Gastrocnemius medialis (tissue), 4 donors: ENCODE results near the gene DENND4C. TPM values are rescaled to one million over a fixed set of nuclear protein-coding genes. Genes with fewer than 3 reads are reported as not detected.

Experiments
- ATAC-seq, 2 donors: fragments of 150-250 bp; one replicate each; pipeline ENCODE4 v1.9.1; 2016
- DNase-seq, 2 donors: peaks; one replicate each; pipeline ENCODE4 v3.0.0-alpha.2; 2019
- H3K27ac ChIP-seq, 4 donors: fragments of 200-600 bp; sonication (generic); 1 replicate in 1 of 4; 2 replicates in 3 of 4; pipeline ENCODE4 v1.5.1; 2016 to 2018; ENCODE audit warnings: mild to moderate bottlenecking in 2 of 4, moderate library complexity in 1 of 4
- H3K27me3 ChIP-seq, 3 donors: fragments of 200-600 bp; sonication (generic) in 2 of 3; 1 replicate in 1 of 3; 2 replicates in 2 of 3; pipeline versions ENCODE4 v1.5.1 to v1.6.0; 2016 to 2019; ENCODE audit warnings: mild to moderate bottlenecking in 1 of 3, moderate library complexity in 1 of 3
- H3K36me3 ChIP-seq, 2 donors: fragments of 200-600 bp; sonication (generic) in 1 of 2; one replicate each; pipeline ENCODE4 v1.5.1; 2017 to 2018
- H3K4me1 ChIP-seq, 2 donors: fragments of 200-600 bp; sonication (generic) in 1 of 2; one replicate each; pipeline ENCODE4 v1.5.1; 2016 to 2017; ENCODE audit warnings: mild to moderate bottlenecking in 2 of 2
- H3K4me3 ChIP-seq, 4 donors: fragments of 200-600 bp; sonication (generic) in 3 of 4; 1 replicate in 1 of 4; 2 replicates in 3 of 4; pipeline ENCODE4 v1.5.1; 2016 to 2019; ENCODE audit warnings: mild to moderate bottlenecking in 2 of 4
- H3K9me3 ChIP-seq, 3 donors: fragments of 200-600 bp; sonication (generic) in 2 of 3; 1 replicate in 1 of 3; 2 replicates in 2 of 3; pipeline ENCODE4 v1.5.1; 2016 to 2019
- POLR2A ChIP-seq, 2 donors: fragments of 450-650 bp; IDR thresholded peaks; one replicate each; pipeline ENCODE4 v1.6.1; 2017; ENCODE audit warnings: antibody characterized with exemption in 2 of 2, mild to moderate bottlenecking in 2 of 2, moderate library complexity in 2 of 2
- in situ Hi-C, 4 donors: fragments of 200-750 bp; cut with MboI; loops; one replicate each; pipeline versions ENCODE4 v1.15.0 to v1.8.0; 2017; ENCODE audit warnings: low sequenced_read_pairs in 4 of 4
- intact Hi-C: fragments of 100-400 bp; cut with DNase I; formaldehyde crosslinking; loops from one replicate; pipeline ENCODE4 v1.15.1; 2023; ENCODE audit warnings: low total_unique reads
- total RNA-seq, 4 donors: library from RNA; depleted of rRNA; stranded (reverse); fragments of >200 nt; gene quantifications; one replicate each; pipeline versions ENCODE4 v1.1.0 to v1.2.3, GENCODE V29; 2016
- TF ChIP-seq, protein P1 (sequence below), 5 experiments: fragments of 450-650 bp in 3 of 5; fragments of 200-600 bp in 2 of 5; sonication (generic) in 2 of 5; IDR thresholded peaks in 4 of 5; conservative IDR thresholded peaks in 1 of 5; 1 replicate in 4 of 5; 2 replicates in 1 of 5; pipeline ENCODE4 v1.5.1; 2016 to 2019; ENCODE audit warnings: antibody characterized with exemption in 5 of 5, mild to moderate bottlenecking in 3 of 5, moderate library complexity in 3 of 5

The DENND4C gene
- total RNA-seq, 4 donors from 2014 or later, result 19.2 to 34.0 (median 21.3) TPM

- Histone ChIP-seq H3K27ac (no peak overlapping the region), H3K36me3 (no peaks in the 10 kb centered on the region), H3K27me3 (no peaks in the 10 kb centered on the region), H3K9me3 (no peaks in the 10 kb centered on the region), H3K4me1 (no peaks in the 10 kb centered on the region), H3K4me3 (no peak overlapping the region)
- TF ChIP-seq, protein P1, sequence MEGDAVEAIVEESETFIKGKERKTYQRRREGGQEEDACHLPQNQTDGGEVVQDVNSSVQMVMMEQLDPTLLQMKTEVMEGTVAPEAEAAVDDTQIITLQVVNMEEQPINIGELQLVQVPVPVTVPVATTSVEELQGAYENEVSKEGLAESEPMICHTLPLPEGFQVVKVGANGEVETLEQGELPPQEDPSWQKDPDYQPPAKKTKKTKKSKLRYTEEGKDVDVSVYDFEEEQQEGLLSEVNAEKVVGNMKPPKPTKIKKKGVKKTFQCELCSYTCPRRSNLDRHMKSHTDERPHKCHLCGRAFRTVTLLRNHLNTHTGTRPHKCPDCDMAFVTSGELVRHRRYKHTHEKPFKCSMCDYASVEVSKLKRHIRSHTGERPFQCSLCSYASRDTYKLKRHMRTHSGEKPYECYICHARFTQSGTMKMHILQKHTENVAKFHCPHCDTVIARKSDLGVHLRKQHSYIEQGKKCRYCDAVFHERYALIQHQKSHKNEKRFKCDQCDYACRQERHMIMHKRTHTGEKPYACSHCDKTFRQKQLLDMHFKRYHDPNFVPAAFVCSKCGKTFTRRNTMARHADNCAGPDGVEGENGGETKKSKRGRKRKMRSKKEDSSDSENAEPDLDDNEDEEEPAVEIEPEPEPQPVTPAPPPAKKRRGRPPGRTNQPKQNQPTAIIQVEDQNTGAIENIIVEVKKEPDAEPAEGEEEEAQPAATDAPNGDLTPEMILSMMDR (IDR thresholded peaks at IDR 0.05 in 4 of 5, conservative IDR thresholded peaks at IDR 0.05 in 1 of 5), result no peak
- in situ Hi-C loops, result loop anchor here in 1 of 4 donors (25.0 kb wide), 1 partner anchor 104 kb away; no protein-coding TSS in a partner anchor
- ATAC-seq (no peak), DNase-seq (no peak)
- intact Hi-C loops, result no loop called here
Observed at GRCh38 chr9:19416143-19416542, 185.7 kb downstream of the DENND4C start.

- ATAC-seq, result no peak
- intact Hi-C loops, result no loop called here
- H3K4me3 ChIP-seq, result no peak overlapping the region
Observed at GRCh38 chr9:19420877-19421276, 190.4 kb downstream of the DENND4C start.

More at GRCh38 chr9:19420877-19421276, 190.4 kb downstream of the DENND4C start:
- in situ Hi-C loops, result loop anchor here in 1 of 4 donors (25.0 kb wide), 1 partner anchor 109 kb away; no protein-coding TSS in a partner anchor
- TF ChIP-seq, protein P1 (IDR thresholded peaks at IDR 0.05 in 4 of 5, conservative IDR thresholded peaks at IDR 0.05 in 1 of 5), result no peak
- no peak for TF ChIP-seq POLR2A (IDR thresholded peaks at IDR 0.05)
- Histone ChIP-seq H3K27me3 (no peaks in the 10 kb centered on the region), H3K9me3 (no peaks in the 10 kb centered on the region), H3K27ac (no peak overlapping the region), H3K4me1 (no peaks in the 10 kb centered on the region), H3K36me3 (no peaks in the 10 kb centered on the region)
- no peak for DNase-seq

Other genes with a start within 250 kb of the DENND4C start
- under 1 TPM in 1 of 4 donors, not detected in 3; 0.20 TPM for gene SAXO1, start 197.5 kb upstream of the DENND4C start, total RNA-seq
- 10 to 100 TPM; 65.2 to 70.4 (median 65.5) TPM for gene RRAGA, start 181.3 kb upstream of the DENND4C start, total RNA-seq
- 1 to 10 TPM; 3.7 to 6.3 (median 5.3) TPM for gene HAUS6, start 127.8 kb upstream of the DENND4C start, total RNA-seq
- gene PLIN2, start 103.2 kb upstream of the DENND4C start, total RNA-seq, result 1,000 to 10,000 TPM in 3 of 4 donors, 100 to 1,000 TPM in 1; 485 to 1,318 (median 1,176) TPM
- 100 to 1,000 TPM; 501 to 832 (median 770) TPM for gene RPS6, start 149.5 kb downstream of the DENND4C start, total RNA-seq
- gene ACER2, start 178.3 kb downstream of the DENND4C start, total RNA-seq, result 1 to 10 TPM; 1.7 to 4.8 (median 2.4) TPM